HTR-8/SVneo (cell line): ENCODE data around the gene CDHR2.

Experiments used
- DNase-seq: peaks from one replicate; pipeline ENCODE4 v3.0.0; 2011; ENCODE audit warnings: low spot score, mixed read lengths; ENCODE audit not compliant: insufficient read length
- FAIRE-seq: peaks from 2 replicates; lab custom pipeline; 2011; peaks lifted over from hg19 to GRCh38; lab: Jason Lieb, UNC

CDHR2 gene, protein sequence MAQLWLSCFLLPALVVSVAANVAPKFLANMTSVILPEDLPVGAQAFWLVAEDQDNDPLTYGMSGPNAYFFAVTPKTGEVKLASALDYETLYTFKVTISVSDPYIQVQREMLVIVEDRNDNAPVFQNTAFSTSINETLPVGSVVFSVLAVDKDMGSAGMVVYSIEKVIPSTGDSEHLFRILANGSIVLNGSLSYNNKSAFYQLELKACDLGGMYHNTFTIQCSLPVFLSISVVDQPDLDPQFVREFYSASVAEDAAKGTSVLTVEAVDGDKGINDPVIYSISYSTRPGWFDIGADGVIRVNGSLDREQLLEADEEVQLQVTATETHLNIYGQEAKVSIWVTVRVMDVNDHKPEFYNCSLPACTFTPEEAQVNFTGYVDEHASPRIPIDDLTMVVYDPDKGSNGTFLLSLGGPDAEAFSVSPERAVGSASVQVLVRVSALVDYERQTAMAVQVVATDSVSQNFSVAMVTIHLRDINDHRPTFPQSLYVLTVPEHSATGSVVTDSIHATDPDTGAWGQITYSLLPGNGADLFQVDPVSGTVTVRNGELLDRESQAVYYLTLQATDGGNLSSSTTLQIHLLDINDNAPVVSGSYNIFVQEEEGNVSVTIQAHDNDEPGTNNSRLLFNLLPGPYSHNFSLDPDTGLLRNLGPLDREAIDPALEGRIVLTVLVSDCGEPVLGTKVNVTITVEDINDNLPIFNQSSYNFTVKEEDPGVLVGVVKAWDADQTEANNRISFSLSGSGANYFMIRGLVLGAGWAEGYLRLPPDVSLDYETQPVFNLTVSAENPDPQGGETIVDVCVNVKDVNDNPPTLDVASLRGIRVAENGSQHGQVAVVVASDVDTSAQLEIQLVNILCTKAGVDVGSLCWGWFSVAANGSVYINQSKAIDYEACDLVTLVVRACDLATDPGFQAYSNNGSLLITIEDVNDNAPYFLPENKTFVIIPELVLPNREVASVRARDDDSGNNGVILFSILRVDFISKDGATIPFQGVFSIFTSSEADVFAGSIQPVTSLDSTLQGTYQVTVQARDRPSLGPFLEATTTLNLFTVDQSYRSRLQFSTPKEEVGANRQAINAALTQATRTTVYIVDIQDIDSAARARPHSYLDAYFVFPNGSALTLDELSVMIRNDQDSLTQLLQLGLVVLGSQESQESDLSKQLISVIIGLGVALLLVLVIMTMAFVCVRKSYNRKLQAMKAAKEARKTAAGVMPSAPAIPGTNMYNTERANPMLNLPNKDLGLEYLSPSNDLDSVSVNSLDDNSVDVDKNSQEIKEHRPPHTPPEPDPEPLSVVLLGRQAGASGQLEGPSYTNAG (N-terminal part only)

DNA sequence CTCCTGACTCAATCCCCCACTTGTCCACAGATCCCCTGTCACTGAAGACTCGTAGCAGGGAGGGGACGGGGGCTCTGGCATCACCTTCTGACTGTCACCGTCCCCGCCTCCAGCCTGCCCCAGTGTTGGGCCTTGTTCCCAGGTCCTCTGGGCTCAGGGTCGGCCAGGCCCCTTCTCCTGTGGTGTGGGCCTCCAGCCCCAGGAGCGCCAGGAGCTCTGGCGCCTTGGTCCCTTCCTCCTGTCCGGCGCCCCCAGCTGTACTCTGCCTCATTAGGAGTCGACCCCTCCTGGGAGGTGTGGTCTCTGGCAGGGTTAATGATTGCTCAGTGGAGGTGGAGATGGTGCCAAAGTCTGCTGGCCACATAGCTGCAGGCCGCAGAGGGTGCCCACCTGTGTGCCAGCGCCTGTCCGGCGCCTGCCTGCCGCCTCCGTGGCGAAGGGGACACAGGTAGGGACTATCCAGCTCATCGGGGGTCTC lies at the start of gene CDHR2:
CDHR2 (plus strand) TSS at position 376 of the 478 bp plus-strand sequence. CDS start 16,011 bp downstream, outside the sequence.
- DNase-seq (no peak), FAIRE-seq (no peak)

DNA sequence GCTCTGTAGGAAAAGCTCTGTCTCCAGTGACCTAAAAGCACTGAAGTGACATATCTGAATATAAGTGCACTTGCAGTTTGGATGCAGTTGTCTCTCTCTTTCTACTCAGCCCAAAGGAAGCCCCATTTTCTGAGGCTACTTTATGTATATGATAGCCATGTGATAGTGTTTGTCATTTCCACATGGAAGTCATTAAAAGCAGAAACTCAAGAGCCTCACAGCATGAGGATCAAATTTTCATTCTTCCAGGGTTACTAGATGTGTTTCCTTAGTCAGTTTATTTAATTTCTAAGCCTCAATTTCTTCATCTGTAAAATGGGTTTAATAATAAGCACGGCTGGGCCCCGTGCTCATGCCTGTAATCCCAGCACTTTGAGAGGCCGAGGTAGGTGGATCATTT lies 48.6 kb upstream of the CDHR2 start:
- FAIRE-seq (no peak), DNase-seq (no peak)

DNA sequence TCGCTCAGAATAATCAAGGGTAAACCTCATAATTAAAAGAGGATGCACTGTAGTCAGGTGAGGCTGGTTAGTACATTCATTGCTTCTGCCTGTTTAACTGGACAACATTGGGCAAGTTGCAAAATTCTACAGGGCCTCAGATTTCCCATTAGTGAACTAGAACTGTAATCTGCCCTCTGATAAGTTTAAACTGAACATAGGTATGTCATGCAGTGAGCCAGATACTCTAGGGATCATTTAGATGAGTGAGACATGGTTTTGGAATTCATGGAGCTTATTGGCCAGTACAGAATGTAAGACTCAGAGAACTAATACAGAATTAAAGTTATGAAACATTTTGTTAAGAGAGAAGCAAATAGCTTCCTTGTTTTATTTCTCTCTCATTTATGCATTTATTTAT lies 47.8 kb upstream of the CDHR2 start:
- DNase-seq, result no peak
- no peak for FAIRE-seq

DNA sequence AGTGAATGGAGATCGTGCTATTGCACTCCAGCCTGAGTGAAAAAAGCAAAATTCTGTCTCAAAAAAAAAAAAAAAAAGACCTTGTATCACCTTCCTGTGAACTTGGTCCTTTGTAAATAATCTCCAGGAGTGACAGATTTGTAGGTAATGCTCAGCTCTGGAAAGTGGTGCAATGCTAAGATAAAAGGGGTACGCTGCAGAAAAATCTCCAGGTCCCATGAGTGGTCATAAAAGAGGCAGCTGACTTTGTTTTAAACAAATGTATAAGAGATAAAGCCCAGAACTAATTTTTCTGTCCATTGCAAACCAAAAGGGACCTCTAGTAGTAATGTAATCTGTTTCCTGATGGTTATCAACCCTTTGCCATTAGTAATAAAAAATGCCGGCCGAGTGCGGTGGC lies 45.6 kb upstream of the CDHR2 start:
- DNase-seq, result no peak
- FAIRE-seq, result no peak

DNA sequence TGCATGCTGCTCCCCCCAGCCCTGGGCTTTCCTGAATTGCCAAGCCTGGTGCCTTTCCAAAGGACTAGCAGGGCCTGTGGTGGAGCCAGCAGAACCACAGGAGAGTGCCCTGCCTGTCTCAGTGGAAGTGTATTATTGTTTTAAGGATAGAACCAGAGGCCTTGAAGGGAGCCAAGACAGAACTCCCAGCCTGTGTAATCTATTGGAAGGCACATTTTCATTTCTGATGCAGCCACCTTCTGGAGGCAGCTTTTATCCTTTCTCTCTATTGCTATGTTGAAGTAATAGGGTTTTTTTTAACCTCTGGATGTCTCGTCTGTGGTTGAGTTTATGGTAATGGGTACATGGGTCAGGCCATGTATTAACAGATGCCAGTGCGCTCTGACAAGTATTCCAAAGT lies 41.2 kb upstream of the CDHR2 start:
- DNase-seq (no peak), FAIRE-seq (no peak)

DNA sequence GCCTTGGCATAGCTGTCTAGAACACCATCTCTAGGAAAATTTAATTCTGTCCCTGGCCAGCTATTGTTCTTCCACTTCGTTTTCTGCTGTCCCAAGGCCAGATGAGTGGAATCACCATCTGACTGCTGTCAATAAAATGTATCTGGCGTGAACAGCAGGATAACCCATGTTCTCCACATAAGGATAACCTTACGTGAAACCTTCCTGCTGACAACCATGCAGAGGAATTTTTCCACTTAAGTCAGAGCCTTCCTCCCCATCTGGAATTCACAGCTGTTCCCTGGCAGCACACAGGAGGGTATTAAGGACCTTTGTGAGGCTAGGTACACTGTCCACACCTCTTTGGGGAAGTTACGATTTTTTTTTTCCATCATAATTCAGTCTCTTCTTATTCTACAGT lies 40.5 kb upstream of the CDHR2 start:
- DNase-seq (no peak), FAIRE-seq (no peak)

DNA sequence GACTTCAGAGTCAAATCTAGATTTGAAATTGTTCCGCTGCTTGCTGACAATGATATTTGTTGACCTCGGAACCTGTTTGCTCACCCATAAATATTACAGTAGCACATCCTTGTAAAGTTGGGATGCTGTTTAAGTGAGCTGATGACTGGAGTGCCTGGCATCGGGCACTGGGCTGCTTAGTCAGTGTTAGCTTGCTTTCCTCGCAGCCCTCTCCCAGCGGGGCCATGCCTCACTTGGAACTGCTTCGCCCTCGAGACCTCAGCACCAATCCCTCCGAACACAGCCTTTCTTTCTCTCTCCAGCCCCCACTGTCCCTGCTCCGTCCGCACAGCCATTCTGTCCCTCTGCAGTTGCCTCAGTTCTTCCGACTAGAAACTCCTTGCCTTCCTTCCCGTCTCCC lies 35.4 kb upstream of the CDHR2 start:
- DNase-seq (no peak), FAIRE-seq (no peak)

DNA sequence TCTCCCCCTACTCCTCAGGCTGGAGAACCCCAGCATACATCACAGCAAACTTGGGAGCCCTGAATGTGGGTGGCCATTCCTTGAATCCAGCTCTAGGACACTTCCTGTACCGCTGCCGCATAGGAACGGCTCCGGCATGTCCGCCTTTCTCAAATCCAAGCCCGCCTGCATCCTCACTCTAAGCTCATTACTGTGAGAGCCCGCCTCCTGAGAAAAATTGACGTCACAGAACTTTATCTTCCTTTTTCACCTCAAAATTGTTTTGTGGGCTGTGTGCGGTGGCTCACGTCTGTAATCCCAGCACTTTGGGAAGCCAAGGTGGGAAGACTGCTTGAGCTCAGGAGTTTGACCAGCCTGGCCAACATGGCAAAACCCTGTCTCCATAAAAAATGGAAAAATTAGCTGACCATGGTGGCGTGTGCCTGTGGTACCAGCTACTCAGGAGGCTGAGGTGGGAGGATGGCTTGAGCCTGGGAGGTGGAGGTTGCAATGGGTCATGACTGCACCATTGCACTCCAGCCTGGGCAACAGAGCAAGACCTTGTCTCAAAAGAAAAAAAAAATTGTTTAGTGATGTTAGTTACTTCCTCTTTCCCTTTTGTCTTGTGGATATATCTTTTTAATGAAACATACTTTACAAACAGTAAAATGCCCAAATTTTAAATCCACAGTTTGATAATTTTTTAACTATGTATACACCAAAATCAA lies 34.7 kb upstream of the CDHR2 start:
- no peak for DNase-seq
- no peak for FAIRE-seq

DNA sequence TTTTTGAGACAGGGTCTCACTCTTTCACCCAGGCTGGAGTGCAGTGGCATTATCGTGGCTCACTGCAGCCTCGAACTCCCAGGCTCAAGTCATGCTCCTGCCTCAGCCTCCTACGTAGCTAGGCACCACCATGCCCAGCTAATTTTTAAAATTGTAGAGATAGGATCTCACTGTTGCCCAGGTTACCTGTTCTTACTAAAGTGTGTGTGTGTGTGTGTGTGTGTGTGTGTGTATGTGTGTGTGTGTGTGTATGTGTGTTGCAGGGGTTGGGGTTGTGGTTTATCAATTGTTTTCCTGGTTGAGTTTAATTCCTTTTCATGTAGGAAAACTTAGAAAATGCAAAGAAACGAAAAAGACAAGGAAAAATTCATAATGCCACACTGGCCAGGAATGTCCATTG lies 33.7 kb upstream of the CDHR2 start:
- FAIRE-seq, result no peak
- no peak for DNase-seq

DNA sequence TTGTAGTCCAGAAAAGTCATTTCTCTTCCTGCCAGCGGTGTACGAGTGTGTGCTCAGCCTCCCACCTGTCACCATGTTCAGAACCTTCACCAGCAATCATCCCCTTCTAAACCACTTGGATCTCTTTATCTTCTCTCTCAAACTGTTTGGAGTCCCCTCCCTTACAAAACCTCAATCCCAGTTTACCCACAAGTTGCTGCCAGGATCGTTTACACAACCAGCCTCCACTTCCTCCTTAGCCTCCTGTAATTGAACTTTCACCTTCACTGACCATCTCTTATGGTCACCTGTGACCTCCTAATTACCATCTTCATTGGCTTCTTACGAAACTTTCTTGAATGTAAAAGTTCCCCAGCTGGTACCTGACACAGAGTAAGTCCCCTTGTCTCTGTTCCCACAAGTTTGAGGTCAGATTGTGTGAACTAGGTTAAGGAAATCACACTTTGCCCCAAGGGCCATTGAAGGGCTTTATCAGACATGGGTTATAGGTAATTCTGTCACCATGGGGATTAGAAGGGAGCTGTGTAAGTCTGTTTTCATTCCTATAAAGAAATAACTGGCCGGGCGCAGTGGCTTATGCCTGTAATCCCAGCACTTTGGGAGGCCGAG lies 32.0 kb upstream of the CDHR2 start:
- DNase-seq (no peak), FAIRE-seq (no peak)

DNA sequence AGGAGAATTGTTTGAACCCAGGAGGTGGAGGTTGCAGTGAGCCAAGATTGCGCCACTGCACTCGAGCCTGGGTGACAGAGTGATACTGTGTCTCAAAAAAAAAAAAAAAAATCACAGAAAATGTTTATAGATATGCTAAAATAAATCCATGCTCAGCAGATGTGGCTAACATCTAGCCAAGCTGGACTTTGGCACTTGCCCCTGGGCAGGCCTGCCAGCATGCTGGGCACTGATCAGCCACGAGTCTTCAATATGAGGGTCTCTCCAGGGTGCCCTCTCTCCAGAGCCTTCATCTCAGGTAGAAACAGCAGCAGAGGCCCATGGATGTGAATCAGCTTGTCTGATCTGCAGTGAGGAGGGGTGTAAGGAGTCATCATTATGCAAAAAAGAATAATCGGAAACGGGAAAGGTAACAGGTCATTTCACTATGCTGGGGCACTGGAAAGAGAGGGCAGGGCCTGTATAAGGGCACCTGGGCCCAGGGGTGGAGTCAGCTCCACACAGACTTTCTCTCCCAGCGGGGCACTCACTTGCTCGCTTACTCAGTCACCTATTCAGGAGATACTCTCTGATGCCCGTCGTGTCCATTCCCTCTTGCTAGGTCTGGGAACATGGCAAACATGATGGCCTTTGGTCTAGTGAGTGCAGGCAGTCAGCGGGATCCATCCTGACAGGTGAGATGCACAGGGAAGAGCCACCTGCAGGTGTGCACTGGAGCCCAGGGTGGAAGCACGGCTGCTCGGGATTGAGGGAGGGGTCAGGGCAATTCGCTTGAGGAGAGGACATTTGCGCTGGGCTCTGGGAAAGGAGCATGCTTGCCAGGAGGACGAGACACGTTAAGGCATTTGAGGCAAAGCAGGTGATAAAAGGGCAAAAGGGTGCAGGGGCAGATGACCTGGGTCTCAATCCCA lies 29.1 kb upstream of the CDHR2 start:
- FAIRE-seq (no peak), DNase-seq (no peak)

DNA sequence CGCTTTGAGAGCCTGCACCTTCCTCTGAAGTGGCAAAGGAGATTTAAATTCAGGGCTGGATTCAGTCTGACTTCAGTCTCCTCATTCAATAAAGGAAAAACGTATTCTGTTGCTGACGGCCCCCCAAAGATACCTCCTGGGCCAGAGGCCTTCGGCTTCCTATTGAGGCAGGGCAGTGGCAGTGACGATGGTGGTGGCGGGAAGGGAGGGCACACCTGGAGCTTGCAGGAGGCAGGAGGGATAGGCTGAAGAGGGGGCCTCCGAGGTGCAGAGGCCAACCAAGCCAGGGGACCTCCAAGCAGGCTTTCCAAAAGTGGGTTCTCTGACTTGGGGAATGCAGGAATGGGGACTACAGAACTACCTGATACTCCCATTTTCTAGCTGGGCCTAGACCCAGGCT lies 27.9 kb upstream of the CDHR2 start:
- no peak for FAIRE-seq
- no peak for DNase-seq

DNA sequence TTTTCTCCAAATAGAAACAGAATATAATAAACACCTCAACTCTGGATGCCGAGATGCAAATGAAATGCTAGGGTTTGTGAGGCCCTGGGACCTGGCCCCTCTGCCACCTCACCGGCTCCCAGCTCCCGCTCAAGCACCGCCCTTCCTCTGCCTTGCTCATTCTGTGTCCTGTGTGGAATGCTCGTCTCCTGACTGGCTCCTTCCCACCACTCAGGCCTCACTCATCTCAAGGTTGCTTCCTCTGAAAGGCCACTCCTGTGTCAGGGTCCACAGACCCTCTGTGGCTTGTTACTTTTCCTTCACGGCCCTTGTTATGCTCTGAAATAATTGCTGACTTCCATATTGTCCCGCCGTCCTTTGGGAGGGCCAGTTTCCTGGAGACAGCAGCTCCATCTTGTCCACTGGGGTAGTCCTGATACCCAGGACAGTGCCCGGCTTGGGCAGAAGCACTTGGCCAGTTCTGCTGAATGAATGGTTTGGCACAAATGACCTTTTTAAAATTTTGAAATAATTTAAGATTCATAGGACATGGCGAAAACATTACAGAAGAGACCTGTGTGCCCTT lies 27.4 kb upstream of the CDHR2 start:
- FAIRE-seq, result no peak
- no peak for DNase-seq

DNA sequence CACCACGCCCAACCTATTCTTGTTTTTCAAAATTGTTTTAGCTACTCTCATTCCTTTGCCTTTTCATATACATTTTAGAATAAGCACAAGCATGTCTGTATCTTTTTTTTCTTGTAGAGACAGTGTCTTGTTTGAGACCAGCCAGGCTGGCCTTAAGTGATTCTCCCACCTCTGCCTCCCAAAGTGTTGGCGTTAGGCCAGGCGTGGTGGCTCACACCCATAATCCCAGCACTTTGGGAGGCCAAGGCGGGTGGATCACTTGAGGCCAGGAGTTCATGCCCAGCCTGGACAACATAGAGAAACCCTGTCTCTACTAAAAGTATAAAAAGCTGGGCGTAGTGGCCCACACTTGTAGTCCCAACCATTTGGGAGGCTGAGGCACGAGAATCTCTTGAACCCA lies 25.0 kb upstream of the CDHR2 start:
- DNase-seq (no peak), FAIRE-seq (no peak)

DNA sequence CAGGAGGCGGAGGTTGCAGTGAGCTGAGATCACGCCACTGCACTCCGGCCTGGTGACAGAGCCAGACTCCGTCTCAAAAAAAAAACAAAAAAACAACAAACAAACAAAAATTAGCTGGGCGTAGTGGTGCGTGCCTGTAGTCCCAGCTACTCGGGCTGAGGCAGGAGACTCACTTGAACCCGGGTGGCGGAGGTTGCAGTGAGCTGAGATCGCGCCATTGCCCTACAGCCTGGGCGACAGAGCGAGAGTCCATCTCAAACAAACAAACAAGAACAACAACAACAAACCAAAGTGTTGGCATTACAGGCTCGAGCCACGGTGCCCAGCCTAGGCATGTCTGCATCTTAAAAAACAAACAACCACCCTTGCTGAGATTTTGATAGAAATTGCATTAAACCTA lies 24.2 kb upstream of the CDHR2 start:
- FAIRE-seq (no peak), DNase-seq (no peak)

DNA sequence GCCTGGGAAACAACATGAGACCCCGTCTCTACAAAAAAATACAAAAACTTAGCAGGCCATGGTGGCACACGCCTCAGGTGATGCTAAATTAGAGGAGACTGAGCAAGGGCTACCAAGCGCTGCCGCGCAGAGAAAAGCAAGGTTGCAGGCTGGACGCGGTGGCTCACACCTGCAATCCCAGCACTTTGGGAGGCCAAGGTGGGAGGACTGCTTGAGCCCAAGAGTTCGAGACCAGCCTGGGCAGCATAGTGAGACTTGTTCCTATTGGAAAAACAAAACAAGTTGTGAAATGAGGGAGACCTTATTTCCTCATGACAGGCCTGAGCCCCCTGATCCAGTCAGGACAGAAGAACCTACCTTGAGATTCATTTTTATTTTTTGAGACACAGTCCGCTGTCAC lies 23.5 kb upstream of the CDHR2 start:
- FAIRE-seq, result no peak
- DNase-seq, result no peak

DNA sequence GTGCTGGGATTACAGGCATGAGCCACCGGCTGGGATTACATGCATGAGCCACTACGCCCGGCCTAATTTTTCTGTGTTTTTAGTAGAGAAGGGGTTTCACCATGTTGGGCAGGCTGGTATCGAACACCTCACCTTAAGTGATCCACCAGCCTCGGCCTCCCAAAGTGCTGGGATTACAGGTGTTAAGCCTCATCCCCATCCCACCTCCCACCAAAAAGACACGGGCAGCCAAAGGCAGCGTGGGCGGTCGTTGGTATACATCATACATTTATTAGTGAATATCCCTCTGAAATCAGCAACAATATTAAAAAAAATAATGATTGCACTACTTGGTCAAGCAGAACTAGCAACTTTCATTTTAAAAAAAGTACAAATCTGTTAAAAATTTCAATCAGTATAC lies 22.7 kb upstream of the CDHR2 start:
- no peak for DNase-seq
- FAIRE-seq, result no peak
